WTC11 (cell line): ENCODE measurements around the gene OPALIN.

Experiments used
- MXD4 ChIP-seq: fragments of 250-450 bp; sonication (Bioruptor Pico); IDR thresholded peaks from 2 replicates; pipeline ENCODE4 v1.8.0; 2021; ENCODE audit warnings: mild to moderate bottlenecking, moderate library complexity, borderline replicate concordance
- ZBTB21 ChIP-seq: sonication (generic); formaldehyde crosslinking; IDR thresholded peaks from 2 replicates; pipeline ENCODE4 v1.8.1; 2023; ENCODE audit warnings: mild to moderate bottlenecking, missing genetic modification reagents, borderline replicate concordance
- TF ChIP-seq, protein P1 (sequence below): fragments of 200-600 bp; IDR thresholded peaks from 2 replicates; pipeline ENCODE4 v1.8.0; 2022; ENCODE audit warnings: antibody characterized with exemption

- no peak for TF ChIP-seq MXD4 (CRISPR knock-in tag)
- TF ChIP-seq, protein P1, sequence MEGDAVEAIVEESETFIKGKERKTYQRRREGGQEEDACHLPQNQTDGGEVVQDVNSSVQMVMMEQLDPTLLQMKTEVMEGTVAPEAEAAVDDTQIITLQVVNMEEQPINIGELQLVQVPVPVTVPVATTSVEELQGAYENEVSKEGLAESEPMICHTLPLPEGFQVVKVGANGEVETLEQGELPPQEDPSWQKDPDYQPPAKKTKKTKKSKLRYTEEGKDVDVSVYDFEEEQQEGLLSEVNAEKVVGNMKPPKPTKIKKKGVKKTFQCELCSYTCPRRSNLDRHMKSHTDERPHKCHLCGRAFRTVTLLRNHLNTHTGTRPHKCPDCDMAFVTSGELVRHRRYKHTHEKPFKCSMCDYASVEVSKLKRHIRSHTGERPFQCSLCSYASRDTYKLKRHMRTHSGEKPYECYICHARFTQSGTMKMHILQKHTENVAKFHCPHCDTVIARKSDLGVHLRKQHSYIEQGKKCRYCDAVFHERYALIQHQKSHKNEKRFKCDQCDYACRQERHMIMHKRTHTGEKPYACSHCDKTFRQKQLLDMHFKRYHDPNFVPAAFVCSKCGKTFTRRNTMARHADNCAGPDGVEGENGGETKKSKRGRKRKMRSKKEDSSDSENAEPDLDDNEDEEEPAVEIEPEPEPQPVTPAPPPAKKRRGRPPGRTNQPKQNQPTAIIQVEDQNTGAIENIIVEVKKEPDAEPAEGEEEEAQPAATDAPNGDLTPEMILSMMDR = no peak
- no peak for TF ChIP-seq ZBTB21 (CRISPR knock-in tag)
These were observed 25.7 kb downstream of the OPALIN start for GRCh38 chr10:96333101-96333500.
